GM18868 (cell line): ENCODE results near the gene BCHE.

ENCODE experiments used
- ATAC-seq: cut with Tn5 transposase; IDR thresholded peaks from one replicate; pipeline ENCODE4 v1.9.1; 2021; ENCODE audit warnings: mild to moderate bottlenecking, moderate library complexity; ENCODE audit not compliant: unreplicated experiment

The BCHE gene

DNA sequence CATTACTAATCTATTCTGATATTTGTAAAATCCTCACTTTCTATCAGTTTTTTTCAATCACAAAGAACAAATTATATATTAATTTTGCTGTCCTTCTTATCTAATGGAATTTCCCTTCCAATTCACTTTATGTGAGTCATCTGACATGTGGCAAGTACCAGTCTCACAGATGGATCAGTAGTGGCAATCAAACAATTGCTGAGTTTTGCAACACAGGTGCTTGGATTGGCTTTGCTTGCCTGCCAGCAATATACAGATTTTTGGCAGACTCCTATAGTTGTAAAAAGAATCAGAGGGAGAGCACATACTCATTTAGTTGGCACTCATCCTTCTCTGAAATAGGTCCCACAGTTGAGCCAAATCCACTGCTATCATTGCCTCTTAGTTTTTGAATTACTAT lies 83.7 kb downstream of the BCHE start:
- no peak for ATAC-seq

DNA sequence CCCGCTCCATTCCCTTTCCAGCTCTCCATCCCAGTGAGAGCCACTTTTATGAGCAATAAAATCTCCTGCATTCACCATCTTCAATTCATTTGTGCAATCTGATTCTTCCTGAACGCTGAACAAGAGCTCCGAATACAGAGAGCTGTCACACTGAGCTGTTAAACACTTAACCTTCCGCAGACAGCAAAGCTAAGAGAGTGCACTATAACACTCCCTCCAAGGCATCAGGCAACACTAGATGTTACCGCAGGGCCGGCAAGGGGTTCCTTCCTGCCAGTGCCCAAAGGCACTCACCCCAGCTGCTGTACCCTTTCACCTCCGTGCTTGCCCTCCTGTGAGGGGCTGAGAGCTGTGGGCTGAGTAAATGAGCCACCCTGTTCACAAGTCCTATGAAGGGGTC lies 85.6 kb downstream of the BCHE start:
- no peak for ATAC-seq

DNA sequence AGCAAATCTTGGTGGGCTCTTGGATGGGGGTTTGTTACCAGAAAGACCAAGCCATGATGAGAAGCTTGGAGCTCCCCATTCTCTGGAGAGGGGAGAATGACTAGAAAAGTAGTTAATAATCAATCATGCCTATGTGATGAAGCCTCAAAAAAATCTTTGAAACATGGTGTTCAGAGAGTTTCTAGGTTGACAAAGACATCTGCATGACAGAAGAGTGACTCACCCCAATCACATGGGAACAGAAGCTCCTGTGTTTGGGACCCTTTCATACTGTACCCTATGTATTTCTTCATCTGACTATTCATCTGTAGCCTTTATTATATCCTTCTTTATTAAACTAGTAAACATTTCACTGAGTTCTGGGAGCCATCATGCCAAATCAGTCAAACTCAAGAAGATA lies 87.4 kb downstream of the BCHE start:
- no peak for ATAC-seq

DNA sequence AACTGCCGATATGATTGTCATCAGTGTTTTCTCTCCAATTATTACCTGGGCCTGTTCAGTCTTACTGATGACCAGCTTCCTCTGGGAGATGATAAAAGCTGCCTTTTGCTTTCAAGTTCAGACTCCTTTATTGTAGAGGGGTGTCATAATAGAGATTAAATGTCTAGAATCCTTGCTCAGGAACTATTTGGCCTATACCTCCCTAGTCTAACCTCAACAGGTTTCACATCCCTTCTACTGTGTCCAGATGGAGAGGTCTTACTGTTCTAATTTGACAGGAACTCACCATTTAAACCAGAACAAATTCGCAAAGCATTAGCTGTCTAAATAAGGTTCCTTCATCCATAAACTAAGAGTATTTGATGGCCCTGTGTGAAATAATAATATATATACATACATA lies 88.0 kb downstream of the BCHE start:
- no peak for ATAC-seq

DNA sequence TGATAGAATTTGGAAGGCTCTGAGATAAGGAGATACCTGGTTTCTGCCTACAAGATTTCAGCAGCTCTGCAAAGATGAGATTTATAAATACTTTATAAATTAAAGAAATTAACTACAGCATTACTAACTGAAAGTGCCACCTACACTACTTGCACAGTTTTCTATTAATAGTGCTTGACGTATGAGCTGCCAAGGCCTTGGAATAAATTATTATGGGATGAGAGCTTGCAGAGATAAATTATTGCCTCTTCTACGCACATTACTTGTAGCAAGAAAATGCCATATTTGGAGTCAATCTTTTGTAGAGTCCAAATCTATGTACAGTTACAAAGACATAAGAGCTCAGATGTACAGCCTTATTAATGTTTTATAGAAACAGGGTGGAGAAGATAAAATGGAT lies 89.1 kb downstream of the BCHE start:
- no peak for ATAC-seq

DNA sequence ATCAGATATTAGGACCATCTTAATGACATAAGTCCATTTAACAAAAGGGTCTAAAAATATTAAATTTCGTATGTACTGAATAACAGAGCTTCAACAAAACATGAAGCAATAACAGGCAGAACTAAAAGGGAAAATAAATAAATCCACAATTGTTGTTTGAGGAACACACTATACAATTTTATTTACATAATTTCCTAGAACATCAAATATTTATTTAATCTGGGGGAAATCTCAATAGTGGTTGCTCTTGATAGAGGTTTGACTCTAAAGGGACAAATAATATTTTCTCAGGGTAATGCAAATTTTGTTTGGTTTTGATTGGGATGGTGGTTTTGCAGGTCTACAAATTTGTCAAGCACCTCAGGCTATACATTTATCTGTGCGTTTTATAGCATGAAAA lies 90.3 kb downstream of the BCHE start:
- no peak for ATAC-seq

DNA sequence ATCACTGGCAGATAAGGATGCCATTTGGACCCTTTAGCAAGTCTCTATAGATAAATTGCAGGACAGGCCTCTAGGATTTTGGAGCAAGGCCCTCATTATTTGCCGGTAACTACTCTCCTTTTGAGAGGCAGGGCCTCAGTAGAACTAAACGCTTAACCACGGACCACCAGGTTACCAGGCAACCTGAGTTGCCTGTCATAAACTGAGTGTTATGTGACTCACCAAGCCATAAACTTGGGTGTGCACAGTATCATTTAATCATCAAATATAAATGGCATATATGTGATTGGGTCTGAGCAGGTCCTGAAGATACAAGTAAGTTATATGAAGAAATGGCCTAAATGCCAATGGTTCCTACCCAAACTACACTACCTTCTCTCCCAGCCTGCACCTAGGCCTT lies 93.2 kb downstream of the BCHE start:
- ATAC-seq: no peak

DNA sequence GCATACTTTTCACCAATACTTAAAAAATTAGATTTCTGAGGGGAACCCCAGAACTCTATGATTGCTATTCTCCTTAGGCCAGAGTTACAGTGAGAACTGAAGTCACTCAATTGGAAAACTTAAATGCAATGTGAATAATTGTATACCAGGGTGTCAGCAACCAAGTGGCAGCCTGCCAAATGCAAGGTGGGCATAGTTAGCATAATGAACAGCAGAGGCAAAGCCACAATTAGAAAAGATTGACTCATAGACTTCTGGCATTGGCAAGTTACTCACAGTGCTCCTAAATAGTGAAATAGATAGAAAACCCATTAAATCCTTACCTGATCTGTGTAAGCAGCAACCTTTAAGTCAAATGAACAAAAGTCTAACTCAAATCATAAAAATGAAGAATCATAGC lies 94.9 kb downstream of the BCHE start:
- no peak for ATAC-seq

DNA sequence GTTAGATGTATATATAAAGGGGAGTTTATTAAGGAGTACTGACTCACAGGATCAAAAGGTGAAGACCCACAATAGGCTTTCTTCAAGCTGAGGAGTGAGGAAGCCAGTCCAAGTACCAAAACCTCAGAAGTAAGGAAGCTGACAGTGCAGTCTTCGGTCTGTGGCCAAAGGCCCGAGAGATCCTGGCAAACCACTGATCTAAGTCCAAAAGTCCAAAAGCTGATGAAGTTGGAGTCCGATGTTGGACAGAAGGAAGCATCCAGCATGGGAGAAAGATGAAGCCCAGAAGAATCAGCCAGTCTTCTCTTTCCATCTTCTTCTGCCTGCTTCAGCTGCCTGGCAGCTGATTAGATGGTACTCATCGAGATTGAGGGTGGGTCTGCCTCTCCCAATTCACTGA lies 107.5 kb downstream of the BCHE start:
- no peak for ATAC-seq

DNA sequence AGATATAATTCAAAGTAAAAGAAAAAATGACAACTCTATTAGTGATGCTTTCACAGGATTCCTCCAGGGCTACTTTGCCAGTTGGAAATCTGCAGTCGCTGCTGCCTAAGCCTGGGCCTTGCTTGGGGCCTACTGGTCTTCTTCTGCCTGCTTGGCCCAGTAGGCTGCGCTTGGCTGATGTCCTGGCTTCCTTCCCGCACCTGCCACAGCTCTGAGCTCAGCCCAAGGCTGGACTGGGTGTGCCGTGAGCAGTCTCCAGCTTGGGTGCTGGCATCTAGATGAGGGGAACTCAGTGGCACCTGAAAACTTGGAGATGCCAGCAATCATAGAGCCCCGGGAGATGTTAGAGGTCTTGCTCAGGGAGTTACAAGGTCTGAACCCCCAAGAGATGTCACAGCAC lies 108.3 kb downstream of the BCHE start:
- ATAC-seq: no peak

DNA sequence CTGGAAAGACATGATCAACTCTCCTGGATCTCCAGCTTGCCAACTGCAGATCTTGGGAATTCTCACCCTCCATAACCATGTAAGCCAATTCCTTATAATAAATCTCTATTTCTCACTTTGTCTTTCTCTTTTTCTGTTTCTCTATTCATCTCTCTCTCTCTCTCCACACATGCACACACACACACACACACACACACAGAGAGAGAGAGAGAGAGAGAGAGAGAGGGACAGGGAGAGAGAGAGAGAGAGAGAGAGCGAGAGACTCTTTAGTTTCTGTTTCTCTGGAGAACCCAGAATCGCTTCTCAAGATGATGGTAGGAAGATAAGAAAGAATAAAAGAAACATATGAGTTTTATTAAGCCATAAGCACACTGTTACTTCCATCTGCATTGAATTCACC lies 111.9 kb downstream of the BCHE start:
- ATAC-seq: no peak
